ENCODE results near the gene USP38. TPM values are rescaled to one million over a fixed set of nuclear protein-coding genes. Genes with fewer than 3 reads are reported as not detected.

The USP38 gene
- total RNA-seq, 4 donors from 2014 or later = 63.6 to 142 (median 102) TPM

DNA sequence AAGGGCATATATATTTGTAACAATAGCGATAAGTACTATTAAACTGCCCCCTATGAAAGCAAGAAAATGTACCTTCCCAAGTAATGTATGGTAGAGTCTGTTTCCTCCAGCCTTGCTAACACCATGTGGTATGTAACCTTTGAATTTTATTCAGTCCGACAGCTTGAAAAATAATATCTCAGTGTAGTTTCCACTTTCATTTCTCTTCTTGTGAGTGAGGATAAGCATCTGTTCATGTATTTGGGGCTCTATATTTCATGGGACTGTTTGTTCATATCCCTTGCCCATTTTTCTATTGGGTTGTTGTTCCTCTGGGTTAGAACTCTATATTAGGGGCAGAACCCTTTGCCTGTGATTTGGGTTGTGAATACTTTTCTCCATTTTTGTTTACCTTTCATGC is 58.3 kb downstream of the USP38 start:
- no peak for TF ChIP-seq POLR2A (IDR thresholded peaks at IDR 0.05)
- TF ChIP-seq, protein P1, sequence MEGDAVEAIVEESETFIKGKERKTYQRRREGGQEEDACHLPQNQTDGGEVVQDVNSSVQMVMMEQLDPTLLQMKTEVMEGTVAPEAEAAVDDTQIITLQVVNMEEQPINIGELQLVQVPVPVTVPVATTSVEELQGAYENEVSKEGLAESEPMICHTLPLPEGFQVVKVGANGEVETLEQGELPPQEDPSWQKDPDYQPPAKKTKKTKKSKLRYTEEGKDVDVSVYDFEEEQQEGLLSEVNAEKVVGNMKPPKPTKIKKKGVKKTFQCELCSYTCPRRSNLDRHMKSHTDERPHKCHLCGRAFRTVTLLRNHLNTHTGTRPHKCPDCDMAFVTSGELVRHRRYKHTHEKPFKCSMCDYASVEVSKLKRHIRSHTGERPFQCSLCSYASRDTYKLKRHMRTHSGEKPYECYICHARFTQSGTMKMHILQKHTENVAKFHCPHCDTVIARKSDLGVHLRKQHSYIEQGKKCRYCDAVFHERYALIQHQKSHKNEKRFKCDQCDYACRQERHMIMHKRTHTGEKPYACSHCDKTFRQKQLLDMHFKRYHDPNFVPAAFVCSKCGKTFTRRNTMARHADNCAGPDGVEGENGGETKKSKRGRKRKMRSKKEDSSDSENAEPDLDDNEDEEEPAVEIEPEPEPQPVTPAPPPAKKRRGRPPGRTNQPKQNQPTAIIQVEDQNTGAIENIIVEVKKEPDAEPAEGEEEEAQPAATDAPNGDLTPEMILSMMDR (IDR thresholded peaks at IDR 0.05 in 4 of 5, conservative IDR thresholded peaks at IDR 0.05 in 1 of 5) = no peak
- intact Hi-C loops (cut with DNase I; ENCODE audit: low total_unique reads) = no loop called here
- Histone ChIP-seq H3K9me3 (no peaks in the 10 kb centered on the region), H3K4me3 (no peak overlapping the region), H3K4me1 (no peaks in the 10 kb centered on the region), H3K27me3 (no peaks in the 10 kb centered on the region), H3K27ac (no peak overlapping the region), H3K36me3 (no peaks in the 10 kb centered on the region)
- DNase-seq (no peak), ATAC-seq (no peak)
- in situ Hi-C loops (cut with MboI; ENCODE audit: low sequenced_read_pairs in 4 of 4) = no loop called here

DNA sequence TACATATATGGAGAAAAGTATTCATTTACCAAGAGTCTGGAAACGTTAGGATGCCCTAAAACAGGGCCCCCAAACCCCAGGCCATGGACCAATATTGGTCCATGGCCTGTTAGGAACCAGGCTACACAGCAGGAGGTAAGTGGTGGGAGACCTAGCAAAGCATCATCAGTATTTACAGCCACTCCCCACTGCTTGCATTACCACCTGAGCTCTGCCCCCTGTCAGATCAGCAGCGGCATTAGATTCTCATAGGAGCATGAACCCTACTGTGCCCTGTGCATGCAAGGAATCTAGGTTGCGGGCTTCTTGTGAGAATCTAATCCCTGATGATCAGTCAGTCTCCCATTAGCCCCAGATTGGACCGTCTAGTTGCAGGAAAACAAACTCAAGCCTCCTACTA is 62.3 kb downstream of the USP38 start:
- ATAC-seq (no peak), DNase-seq (no peak)
- no peak for TF ChIP-seq POLR2A (IDR thresholded peaks at IDR 0.05)
- TF ChIP-seq, protein P1 (IDR thresholded peaks at IDR 0.05 in 4 of 5, conservative IDR thresholded peaks at IDR 0.05 in 1 of 5) = no peak
- Histone ChIP-seq H3K36me3 (no peaks in the 10 kb centered on the region), H3K4me1 (no peaks in the 10 kb centered on the region), H3K27ac (no peak overlapping the region), H3K4me3 (no peak overlapping the region), H3K27me3 (no peaks in the 10 kb centered on the region), H3K9me3 (no peaks in the 10 kb centered on the region)
- intact Hi-C loops (cut with DNase I; ENCODE audit: low total_unique reads) = no loop called here
- in situ Hi-C loops (cut with MboI; ENCODE audit: low sequenced_read_pairs in 4 of 4) = no loop called here

DNA sequence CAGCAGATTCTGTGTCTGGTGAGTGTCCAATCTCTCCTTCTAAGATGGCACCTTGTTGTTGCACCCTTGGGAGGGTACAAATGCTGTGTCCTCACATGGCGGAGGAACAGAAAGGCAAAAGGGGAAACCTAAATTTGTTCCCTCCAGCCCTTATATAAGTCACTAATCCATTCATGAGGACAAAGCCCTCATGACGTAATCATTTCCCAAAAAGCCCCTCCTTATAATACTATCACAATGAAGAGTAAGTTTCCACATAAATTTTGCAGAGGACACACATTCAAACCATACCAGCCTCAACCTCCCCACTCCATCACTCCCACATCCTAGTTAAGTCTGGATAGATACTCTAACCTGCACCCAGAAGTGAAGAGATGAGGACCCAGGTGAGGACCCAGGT is 63.1 kb downstream of the USP38 start:
- no peak for DNase-seq

DNA sequence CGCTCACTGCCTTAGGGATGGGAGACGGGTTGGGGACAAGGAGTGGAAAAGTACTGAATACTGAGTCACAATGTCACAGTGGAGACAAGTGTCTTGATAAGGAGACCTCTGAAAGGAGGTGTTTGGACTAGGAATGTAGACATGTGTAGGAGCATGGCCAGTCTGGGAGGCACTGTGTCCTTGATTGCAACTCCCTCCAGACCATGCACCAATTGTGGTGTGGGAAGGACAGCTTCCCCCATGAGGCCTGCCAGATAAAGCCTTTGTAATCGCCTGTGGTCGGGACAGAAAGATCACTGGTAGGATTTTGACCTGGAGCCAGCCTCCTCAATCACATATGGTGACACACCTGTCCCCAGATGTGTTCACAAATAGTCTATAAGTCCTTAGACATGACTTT is 64.1 kb downstream of the USP38 start:
- DNase-seq (no peak), ATAC-seq (no peak)
- Histone ChIP-seq H3K27ac (no peak overlapping the region), H3K9me3 (no peaks in the 10 kb centered on the region), H3K4me1 (no peaks in the 10 kb centered on the region), H3K27me3 (no peaks in the 10 kb centered on the region), H3K36me3 (no peaks in the 10 kb centered on the region), H3K4me3 (no peak overlapping the region)
- intact Hi-C loops (cut with DNase I; ENCODE audit: low total_unique reads) (no loop called here), in situ Hi-C loops (cut with MboI; ENCODE audit: low sequenced_read_pairs in 4 of 4) (no loop called here)
- no peak for TF ChIP-seq POLR2A (IDR thresholded peaks at IDR 0.05)
- TF ChIP-seq, protein P1 (IDR thresholded peaks at IDR 0.05 in 4 of 5, conservative IDR thresholded peaks at IDR 0.05 in 1 of 5) = no peak

More for the DNA sequence above, 63.1 kb downstream of the USP38 start:
- no peak for TF ChIP-seq POLR2A (IDR thresholded peaks at IDR 0.05)
- TF ChIP-seq, protein P1 (IDR thresholded peaks at IDR 0.05 in 4 of 5, conservative IDR thresholded peaks at IDR 0.05 in 1 of 5) = no peak
- H3K27ac ChIP-seq = no peak overlapping the region
- intact Hi-C loops (cut with DNase I; ENCODE audit: low total_unique reads) (no loop called here), in situ Hi-C loops (cut with MboI; ENCODE audit: low sequenced_read_pairs in 4 of 4) (no loop called here)
- H3K4me1 ChIP-seq = no peaks in the 10 kb centered on the region
- H3K4me3 ChIP-seq = no peak overlapping the region
- H3K27me3 ChIP-seq = no peaks in the 10 kb centered on the region
- no peaks in the 10 kb centered on the region for H3K36me3 ChIP-seq
- ATAC-seq = no peak
- no peaks in the 10 kb centered on the region for H3K9me3 ChIP-seq

DNA sequence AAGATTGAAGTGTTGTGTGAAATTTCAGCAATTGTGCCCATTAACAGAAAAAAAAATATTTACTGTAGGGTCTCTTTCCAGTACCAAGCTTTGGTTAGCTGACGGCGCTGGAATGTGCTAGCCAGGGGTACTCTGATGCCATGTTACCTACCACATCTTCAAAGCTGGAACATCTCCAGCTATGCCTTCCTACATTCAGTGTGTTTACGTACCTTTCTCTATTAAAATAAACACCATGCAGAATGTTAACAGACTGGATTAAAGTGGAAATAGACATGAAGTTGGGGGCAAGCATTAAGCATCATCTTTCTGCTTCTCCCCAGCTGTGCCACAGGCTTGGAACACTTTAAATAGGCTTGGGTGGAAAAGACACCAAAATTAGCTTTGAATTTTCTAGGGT is 65.9 kb downstream of the USP38 start:
- in situ Hi-C loops (cut with MboI; ENCODE audit: low sequenced_read_pairs in 4 of 4) = no loop called here
- no peaks in the 10 kb centered on the region for H3K36me3 ChIP-seq
- no peak overlapping the region for H3K27ac ChIP-seq
- no peaks in the 10 kb centered on the region for H3K9me3 ChIP-seq
- intact Hi-C loops (cut with DNase I; ENCODE audit: low total_unique reads) = no loop called here
- TF ChIP-seq, protein P1 (IDR thresholded peaks at IDR 0.05 in 4 of 5, conservative IDR thresholded peaks at IDR 0.05 in 1 of 5) = no peak
- TF ChIP-seq POLR2A (IDR thresholded peaks at IDR 0.05) = no peak
- no peaks in the 10 kb centered on the region for H3K4me1 ChIP-seq
- H3K27me3 ChIP-seq = no peaks in the 10 kb centered on the region
- ATAC-seq = no peak
- DNase-seq = no peak
- H3K4me3 ChIP-seq = no peak overlapping the region

Measured in gastrocnemius medialis (tissue), 4 donors.